Globus pallidus (tissue), 1 donor: ENCODE data around the gene ZNF793.

Experiments used
- DNase-seq: peaks from one replicate; pipeline ENCODE4 v3.0.0-alpha.2; 2015; ENCODE audit warnings: low spot score

ZNF793 gene

GRCh38 chr19:37506387-37507166 lies at the start of gene ZNF793:
Gene ZNF793 (plus strand): TSS chr19:37506939. CDS start chr19:37523440, 16,501 bp downstream.
- peak; percentile 84 for DNase-seq

- no peak for DNase-seq
Measured at GRCh38 chr19:37466277-37466797, 40.4 kb upstream of the ZNF793 start.

- DNase-seq = peak; percentile 96
Measured at GRCh38 chr19:37466798-37467607, 39.7 kb upstream of the ZNF793 start, which contains the start of gene ZNF569. Gene ZNF569 (minus strand): TSS chr19:37467444. CDS start chr19:37444921, 22,523 bp downstream.

GRCh38 chr19:37467608-37468090 lies 39.1 kb upstream of the ZNF793 start:
- no peak for DNase-seq

GRCh38 chr19:37468961-37469777 lies 37.6 kb upstream of the ZNF793 start, which contains the start of gene ZNF570:
Gene ZNF570 (plus strand): TSS chr19:37469356. CDS start chr19:37470355, 999 bp downstream.
- DNase-seq = peak; percentile 89

GRCh38 chr19:37470216-37470615 lies 36.5 kb upstream of the ZNF793 start:
- DNase-seq = no peak

GRCh38 chr19:37472165-37472564 lies 34.6 kb upstream of the ZNF793 start:
- no peak for DNase-seq

GRCh38 chr19:37484406-37485168 lies 22.2 kb upstream of the ZNF793 start:
- no peak for DNase-seq

GRCh38 chr19:37492213-37492612 lies 14.5 kb upstream of the ZNF793 start:
- no peak for DNase-seq

- no peak for DNase-seq
Measured at GRCh38 chr19:37505958-37506386, 767 bp upstream of the ZNF793 start.

- DNase-seq = no peak
Measured at GRCh38 chr19:37507167-37507464, 377 bp downstream of the ZNF793 start.

- no peak for DNase-seq
Measured at GRCh38 chr19:37511186-37511585, 4.4 kb downstream of the ZNF793 start.

- DNase-seq = no peak
Measured at GRCh38 chr19:37511821-37512220, 5.1 kb downstream of the ZNF793 start.

GRCh38 chr19:37513397-37513796 lies 6.7 kb downstream of the ZNF793 start:
- no peak for DNase-seq

GRCh38 chr19:37519890-37520289 lies 13.2 kb downstream of the ZNF793 start:
- no peak for DNase-seq

GRCh38 chr19:37537391-37537947 lies 30.7 kb downstream of the ZNF793 start:
- no peak for DNase-seq

GRCh38 chr19:37551129-37551993 lies 44.6 kb downstream of the ZNF793 start:
- DNase-seq = no peak

- no peak for DNase-seq
Measured at GRCh38 chr19:37563518-37563917, 56.8 kb downstream of the ZNF793 start.

GRCh38 chr19:37564624-37565369 lies 58.1 kb downstream of the ZNF793 start:
- DNase-seq = no peak
